NCI-H1105 (cell line): ENCODE measurements around the gene FRS2.
"Not testable (repeated sequence)": the region's sequence is repeated elsewhere in the genome, so short reads cannot be mapped to it uniquely, and the experiment has no call there.

Source experiments
- DNase-seq: peaks from one replicate; lab custom pipeline; 2025; lab: John Stamatoyannopoulos, UW

FRS2 gene

DNA sequence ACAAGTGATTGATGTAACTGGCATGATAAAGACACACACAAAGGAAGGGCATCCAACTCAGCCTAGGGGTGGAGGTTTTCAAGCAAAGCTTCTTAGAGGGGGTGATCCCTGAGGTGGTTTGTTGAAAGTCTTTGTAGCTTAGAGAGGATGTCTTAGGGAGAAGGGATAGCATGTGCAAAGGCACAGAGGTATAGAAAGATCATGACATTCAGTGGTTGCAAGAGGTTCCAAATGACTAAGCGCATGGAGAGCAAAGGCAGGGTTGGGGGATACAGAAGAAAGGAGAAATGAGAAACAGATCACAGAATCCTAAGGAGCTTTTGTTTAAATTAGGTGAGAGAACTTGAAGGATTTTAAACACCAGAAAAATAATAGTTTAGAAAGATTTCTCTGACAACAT, 109.9 kb downstream of the FRS2 start:
- DNase-seq = no peak

DNA sequence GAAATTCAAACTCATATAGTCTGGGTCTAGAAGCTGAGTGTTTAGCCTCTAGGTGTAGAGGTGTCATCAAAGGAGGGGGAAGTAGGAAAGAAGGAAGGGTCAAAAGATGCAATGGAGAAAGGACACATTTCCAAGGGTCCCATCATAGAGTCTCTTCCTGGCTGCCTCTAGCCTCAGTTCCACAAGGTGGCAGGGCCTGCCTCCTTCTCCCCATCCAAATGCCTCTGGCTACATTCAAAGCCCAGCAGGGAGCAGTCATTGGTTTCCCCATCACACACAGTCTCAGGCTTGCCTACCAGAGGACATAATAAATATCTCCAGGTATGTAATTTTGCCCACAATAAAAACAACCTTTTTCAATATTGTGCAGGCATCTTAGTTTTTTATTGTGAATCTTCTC, 113.0 kb downstream of the FRS2 start:
- no peak for DNase-seq

DNA sequence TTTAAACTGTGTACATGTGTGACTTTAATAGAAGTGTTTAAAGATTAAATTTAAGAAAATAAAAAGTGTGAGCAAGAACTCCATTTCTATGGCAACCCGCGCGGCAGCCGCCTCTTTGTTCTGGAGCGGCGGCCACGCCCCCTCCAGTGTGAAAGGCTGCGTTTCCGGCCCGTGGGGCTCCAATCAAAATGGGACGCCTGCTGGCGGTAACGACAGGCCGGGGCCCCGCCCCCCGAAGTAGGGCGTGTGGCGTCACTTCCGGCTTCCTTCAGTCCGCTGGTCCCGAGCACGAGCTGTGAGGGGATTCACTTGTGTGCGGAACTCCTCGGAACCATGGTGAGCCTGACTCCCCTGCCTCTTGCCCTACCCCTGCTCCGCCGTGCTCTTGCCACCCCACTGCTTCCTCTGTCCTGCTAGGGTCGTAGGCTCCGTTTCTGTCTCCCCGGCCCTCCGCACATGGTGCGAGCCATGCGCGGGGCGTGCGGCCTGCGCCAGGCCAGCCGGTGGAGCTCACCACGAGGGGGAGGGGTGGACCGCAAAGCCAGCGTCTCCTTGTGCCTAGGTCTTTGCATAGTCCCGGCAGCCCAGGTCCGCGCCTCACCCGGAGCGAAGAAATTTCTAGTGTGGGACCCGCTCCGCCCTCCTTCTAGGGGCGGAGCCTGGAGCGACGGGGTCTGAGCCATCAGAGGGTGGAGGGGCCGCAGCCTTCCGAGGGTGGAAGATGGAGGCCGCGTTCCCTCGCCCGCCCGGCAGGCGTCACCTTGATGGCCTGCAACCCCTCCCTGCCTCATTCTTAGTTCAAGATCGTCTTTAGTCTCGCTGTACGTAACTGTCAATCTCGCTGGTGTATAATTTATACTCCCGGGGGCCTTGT, 115.2 kb downstream of the FRS2 start, which contains the start of gene CCT2:
CCT2 (plus strand) TSS at position 271 of the 874 bp plus-strand sequence; CDS start at position 334, 63 bp downstream.
- peak; percentile 98 for DNase-seq

DNA sequence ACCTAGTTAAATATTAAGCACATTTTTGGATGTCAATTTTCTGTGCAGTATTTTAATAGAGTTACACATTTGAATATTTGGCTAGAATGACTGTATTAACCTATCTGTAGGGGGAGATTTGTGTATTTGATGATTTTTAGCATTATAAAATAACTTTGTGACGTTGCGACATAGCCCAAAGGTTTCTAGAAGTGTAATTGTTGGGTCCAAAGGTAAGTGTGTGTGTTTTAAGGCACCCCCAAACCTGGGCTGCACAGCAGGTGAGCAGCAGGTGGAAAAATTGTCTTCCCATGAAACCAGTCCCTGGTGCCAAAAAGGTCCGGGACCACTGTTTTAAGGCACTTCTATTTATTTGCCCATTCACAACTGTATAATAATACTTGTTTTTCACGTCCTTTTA, 118.3 kb downstream of the FRS2 start:
- DNase-seq = no peak

DNA sequence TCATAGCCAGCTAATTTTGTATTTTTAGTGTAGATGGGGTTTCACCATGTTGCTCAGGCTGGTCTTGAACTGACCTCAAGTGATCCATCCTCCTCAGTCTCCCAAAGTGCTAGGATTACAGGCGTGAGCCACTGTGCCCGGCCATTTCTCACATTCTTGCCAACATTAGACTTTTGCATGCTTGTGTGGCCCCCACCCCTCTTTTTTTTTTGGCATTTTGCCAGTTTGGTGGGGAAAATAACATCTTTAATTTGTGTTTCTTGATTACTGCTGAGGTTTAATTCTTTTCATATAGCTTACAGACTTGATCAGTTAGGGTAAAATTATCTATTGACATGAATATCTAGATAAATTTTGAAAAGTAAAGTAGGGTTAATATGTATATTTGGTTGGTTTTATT, 118.9 kb downstream of the FRS2 start:
- DNase-seq = no peak

DNA sequence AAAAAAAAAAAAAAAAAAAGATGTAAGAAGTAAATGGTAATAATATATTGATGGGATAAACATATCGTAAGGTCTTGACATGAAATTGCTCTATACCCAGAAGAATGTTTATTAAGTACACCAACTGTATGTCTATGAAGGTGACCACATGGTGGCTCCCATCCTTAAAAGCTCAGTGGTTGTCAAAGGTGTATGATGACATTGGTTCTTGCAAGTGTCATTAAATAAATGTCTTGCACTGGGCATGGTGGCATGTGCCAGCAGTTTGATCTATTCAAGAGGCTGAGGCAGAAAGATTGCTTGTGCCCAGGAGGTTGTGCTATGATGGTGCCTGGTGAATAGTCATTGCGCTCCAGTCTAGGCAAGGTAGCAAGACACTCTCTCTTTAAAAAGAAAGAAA, 125.5 kb downstream of the FRS2 start:
- no peak for DNase-seq

DNA sequence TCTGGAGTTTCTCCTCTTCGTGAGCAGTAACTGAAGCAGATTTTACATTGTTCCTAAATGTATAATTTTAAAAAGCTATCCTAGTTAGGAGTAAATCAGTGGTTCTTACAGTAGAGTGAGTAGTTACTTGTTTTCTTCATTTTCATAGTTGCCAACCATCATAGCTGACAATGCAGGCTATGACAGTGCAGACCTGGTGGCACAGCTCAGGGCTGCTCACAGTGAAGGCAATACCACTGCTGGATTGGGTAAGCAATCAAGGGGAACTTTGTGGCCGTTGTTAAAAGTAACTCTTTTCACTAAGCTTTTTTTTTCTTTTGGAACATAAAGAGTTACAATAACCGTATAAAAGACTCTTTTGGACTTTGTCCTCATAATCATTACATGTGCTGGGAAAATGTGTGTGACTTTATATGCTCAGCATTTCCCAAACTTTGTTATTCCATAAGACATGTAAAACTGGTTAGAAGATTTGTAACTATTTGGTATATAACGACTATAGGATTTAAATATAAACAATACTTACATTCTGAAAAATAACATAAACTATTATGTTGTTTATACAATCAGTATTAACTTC, 128.1 kb downstream of the FRS2 start:
- DNase-seq = no peak

DNA sequence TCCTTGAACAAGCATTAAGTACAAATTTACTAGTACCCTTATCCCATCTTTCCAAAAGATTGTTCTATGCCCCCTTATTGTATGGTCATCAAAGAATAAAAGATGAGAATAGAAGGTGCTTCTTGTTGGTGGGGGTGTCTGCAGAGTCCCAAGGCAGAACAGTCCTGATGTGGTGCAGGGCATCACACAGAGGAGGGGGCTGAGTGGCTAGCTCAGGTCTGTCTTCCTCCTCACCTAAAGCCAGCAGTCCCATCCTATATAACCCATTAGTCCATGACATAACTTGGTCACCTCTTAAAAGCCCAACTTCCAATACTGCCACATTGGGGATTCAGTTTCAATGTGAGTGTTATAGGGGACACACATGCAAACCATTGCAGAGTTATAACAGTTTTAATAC, 130.6 kb downstream of the FRS2 start:
- DNase-seq = no peak

DNA sequence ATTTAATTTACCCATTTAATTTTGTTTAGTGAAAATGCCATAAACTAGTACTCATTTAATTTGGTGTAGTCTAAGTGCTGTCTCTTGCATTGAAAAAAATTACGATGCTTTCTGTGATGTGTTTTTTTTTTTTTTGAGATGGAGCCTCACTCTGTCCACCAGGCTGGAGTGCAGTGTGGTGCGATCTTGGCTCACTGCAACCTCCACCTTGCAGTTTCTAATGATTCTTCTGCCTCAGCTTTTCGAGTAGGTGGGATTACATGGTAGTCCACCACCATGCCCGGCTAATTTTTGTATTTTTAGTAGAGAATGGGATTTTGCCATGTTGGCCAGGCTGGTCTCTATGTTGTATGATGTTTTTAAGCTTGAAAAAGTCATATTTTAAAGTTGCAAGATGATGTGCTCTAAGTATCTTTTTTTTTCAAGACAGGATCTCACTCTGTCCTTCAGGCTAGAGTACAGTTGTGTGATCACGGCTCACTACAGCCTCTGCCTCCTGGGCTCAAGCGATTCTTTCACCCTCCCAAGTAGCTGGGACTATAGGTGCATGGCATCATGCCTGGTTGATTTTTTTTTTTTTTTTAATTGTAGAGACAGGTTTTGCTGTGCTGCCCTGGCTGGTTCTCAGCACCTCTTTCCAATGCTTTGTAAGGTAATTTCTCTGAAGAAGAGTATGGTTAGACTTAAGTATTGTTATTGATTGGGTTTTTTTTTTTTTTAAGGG, 131.9 kb downstream of the FRS2 start:
- no peak for DNase-seq

DNA sequence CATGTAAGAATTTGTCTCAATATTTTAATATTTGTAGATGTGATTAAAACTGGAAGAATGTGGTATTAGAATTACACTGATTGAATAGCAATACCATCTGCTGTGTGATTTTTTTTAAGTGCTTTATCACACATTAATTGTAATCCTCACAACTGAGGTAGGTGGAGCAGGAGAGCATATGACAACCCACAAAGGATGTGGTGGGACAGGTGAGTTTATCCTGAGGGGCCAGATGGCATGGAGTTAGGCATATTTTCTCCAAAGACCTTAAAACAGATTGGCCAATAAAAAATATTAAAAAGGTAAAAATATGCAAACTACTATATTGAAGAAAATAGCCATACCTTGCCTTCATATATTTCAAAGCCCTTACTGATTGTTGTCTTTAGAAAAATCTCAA, 132.8 kb downstream of the FRS2 start:
- DNase-seq = no peak

DNA sequence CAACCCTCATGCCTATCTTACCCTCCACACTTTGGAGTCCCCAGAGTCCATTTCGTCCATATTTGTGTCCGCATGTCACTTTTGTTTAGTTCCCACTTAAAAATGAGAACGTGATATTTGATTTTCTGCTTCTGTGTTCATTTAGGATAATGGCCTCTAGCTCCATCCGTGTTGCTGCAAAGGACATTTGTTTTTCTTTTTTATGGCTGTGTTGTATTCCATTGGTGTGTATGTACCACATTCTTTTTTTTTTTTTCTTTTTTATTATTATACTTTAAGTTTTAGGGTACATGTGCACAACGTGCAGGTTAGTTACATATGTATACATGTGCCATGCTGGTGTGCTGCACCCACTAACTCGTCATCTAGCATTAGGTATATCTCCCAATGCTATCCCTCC, 133.4 kb downstream of the FRS2 start:
- not testable (repeated sequence) for DNase-seq

DNA sequence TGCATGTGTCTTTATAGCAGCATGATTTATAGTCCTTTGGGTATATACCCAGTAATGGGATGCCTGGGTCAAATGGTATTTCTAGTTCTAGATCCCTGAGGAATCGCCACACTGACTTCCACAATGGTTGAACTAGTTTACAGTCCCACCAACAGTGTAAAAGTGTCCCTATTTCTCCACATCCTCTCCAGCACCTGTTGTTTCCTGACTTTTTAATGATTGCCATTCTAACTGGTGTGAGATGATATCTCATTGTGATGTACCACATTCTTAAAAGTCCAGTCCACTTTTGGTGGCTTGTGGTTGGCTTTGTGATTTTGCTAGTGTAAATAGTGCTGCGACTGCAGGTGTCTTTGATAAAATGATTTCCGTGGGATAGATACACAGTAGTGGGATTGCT, 134.1 kb downstream of the FRS2 start:
- not testable (repeated sequence) for DNase-seq

DNA sequence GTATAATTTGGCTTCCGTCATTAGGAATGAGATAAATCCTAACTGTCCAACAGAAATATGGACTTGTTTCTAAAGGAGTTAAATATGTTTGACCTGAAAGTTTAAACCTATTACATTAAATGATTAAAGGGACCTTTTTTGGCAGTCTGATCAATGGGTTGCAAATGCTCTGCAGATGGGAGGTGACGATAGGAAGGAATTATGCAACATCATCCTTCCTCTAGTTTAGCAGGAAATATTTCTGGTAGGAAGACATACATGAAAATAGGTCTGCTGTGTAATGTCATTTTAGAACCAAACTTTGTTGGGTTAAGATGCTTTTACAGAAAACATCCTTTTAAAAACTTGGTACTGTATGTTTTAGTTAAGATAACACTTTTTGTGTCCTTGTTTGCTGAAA, 137.9 kb downstream of the FRS2 start:
- no peak for DNase-seq

DNA sequence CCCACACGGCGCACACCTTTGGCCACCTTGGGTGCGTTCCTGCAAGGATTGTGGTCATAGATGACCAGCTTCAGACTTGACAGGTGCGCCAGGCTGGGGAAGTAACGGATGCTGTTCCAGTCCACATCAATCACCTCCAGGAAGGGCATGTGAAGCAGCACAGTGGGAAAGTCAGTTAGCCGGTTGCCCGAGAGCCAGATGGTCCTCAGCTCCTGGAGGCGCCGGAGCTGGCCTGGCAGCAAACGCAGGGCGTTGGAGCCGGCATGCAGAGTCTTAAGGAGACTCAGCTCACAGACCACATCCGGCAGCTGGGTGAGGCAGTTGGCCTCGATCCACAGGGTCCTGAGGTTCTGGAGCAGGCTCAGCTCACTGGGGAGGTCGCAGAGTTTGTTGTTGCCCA, 139.9 kb downstream of the FRS2 start:
- no peak for DNase-seq

DNA sequence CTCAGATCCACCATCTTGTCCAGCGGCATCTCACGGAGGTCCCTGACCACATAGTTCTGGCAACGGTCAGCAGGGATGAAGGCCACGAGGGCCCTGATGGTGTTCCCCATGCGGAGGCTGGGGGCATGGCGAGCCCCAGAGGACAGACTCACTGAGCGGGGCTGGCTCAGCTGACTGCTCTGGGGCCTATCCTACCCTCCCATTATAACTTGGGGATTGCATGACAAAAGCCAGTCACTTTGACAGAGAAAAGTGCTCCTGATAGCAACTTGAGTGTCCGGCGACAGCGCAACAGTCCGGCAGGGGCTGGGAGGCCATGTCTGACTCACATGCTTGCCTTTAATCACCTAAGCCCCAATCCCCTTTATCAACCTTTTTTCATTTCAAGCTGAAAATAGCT, 140.5 kb downstream of the FRS2 start, which contains the start of gene LRRC10:
LRRC10 (minus strand) TSS at position 179 of the 400 bp plus-strand sequence; CDS start at position 110, 69 bp downstream.
- no peak for DNase-seq

DNA sequence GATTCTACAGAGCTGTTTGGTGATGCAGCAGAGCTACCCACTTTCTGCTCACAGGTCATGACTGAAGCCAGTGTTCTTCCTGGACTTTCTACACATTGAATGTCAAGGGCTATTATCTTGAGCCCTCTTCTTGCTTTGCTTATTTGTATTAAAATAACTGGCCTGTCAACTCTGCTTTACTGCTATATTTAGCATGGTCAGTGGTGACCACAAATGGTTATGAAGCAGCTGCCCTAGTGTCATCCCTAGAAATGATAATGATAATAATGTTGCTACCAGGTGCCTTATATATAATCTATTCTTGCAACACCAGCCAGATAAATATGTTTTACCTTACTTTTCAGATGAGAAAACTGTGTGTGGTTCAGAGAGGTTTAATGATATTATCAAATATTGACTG, 143.2 kb downstream of the FRS2 start:
- DNase-seq = no peak

DNA sequence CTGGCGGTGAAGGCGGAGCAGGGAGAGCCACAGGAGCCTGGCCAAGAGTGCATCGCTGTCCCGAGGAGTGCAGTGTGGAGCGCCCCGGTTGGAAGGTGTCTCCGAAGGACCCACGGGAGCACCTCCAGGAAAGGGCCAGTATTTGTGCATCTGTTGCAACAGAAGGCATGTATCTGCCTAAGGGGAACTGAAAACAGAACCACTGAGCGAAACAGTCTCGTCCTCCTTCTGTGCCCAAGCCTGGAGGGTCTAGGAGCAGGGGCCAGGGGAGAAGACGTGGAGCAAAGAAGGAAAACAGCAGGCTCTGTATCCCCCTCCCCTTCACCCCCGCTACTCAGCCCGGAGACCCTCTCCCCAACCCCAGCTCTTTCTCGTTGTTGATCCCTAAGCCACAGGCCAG, 145.8 kb downstream of the FRS2 start:
- DNase-seq = no peak

DNA sequence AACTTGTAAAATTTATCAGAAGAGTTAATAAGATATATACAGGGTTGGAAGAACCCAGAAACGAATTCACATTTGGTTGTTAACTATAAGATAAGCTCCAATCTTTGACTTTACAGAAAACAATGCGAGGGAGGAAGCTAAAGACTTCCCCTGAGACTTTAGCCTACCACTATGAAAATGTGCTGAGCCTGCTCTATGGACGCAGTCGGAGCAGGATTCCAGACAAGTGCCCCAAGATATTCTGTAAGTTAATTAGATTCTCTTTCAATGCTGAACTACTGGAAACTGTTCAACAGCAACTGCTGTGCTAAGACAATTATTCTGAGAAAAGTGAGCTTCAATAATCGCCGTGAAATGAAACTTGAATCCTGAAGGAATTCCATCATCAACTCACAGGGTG, 148.9 kb downstream of the FRS2 start:
- no peak for DNase-seq

DNA sequence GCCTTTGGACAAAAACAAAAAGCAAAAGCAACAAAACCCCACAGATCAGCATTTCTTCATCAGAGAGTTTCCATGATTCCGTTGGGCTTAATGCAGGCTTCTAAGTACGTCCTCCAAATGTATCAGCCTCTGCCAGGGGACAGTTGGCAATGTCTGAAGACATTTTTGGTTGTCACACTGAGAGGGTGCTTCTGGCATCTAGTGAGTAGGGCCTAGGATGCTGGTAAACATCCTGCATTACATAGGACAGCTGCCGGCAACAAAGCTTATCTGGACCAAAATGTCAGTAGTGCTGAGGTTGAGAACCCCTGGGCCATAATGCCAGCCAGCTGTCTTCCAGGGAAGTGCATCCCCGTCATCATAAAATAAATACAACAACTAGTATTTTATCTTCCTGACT, 149.9 kb downstream of the FRS2 start:
- no peak for DNase-seq

DNA sequence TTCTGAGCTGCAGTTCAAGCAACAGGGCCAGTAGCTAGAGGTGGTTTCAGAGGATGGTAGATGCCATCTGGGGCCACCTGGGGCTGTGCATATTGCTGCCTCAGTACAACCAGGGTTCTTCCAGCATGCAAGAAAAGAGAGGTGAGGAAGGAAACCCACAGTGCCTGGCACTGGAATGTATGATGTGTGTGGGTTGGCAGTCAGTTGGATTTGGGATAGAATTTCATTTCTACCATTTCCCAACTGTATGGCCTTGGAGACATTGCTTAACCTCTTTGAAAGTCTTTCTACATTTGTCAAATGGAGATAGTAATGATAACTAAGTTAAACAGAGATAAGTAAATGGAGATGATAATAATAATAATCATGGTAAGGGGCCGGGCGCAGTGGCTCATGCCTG, 150.7 kb downstream of the FRS2 start:
- DNase-seq = no peak

DNA sequence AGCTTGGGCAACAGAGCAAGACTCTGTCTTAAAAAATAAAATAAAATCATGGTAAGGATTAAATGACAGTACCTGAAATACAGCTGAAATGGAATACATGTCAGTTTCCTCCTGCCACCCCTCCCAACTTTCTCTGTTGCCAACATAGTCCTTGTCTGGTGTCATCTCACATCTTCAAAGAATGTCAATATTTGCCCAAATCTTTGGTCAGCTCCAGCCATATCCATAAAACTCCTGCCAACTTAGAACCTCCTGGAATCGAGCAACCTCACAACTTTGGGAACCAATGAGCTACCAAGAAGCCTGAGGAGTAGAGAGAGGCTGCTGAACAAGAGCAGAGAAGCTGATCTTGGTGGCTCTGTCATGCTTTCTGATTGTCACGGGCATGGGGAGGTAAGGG, 151.4 kb downstream of the FRS2 start:
- no peak for DNase-seq

DNA sequence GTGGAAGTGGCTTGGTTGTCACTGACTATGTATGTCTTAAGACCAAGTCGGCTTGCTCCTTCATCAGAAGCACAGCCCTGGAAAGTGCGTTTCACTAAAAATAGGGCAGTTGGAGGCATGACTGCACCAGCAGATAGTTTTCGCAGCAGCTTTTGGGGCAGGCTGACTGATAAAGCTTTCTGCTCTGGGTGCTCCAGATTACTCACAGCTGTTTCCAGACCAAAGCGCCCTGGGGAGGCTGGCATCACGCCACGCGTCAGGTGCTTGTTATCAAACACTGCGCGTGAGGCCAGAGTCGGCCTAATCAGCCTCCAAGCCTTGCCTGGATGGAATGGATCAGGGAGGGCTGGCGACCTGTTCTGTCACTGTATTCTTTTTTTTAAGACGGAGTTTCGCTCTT, 153.8 kb downstream of the FRS2 start:
- DNase-seq = peak; percentile 68

DNA sequence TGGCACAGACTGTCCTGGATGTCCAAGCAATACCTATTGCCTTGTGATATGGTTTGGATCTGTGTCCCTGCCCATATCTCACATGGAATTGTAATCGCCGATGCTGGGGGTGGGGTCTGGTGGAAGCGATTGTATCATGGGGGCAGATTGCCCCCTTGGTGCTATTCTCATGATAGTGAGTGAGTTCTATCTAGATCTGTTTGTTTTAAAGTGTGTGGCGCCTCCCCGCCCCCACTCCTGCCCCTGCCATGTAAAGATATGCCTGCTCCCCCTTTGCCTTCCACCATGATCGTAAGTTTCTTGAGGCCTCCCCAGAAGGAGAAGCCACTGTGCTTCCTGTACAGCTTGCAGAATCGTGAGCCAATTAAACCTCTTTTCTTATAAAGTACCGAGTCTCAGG, 157.3 kb downstream of the FRS2 start:
- no peak for DNase-seq
